Measurements from ENCODE around the gene KRT13.

GRCh38 chr17:41553987-41554680 lies 48.7 kb upstream of the KRT13 start:
- TF ChIP-seq POLR2AphosphoS5 (IDR thresholded peaks at IDR 0.05) (no peak), CTCF (IDR thresholded peaks at IDR 0.05) (no peak)

All from sigmoid colon (tissue), 4 donors.